CD14-positive monocyte (primary cell): ENCODE data around the gene TIMP1. TPM values are rescaled to one million over a fixed set of nuclear protein-coding genes. Genes with fewer than 3 reads are reported as not detected.

Experiments used
- DNase-seq, 3 donors: peaks; one replicate each; pipeline ENCODE4 v3.0.0-alpha.2; 2011 to 2022
- H2AFZ ChIP-seq: 2 replicates; pipeline ENCODE4 v1.6.0; 2012; ENCODE audit warnings: mild to moderate bottlenecking, low read depth, low read length, inconsistent platforms; ENCODE audit not compliant: insufficient read depth, poor library complexity, severe bottlenecking
- H3K27ac ChIP-seq, 2 donors: 1 replicate in 1 of 2; 2 replicates in 1 of 2; pipeline ENCODE4 v1.5.1; 2012 to 2013; ENCODE audit warnings: low read length in 2 of 2, control low read depth in 1 of 2, inconsistent platforms in 1 of 2, low read depth in 1 of 2, mild to moderate bottlenecking in 1 of 2
- H3K27me3 ChIP-seq, 2 donors: one replicate each; pipeline versions ENCODE4 v1.6.0 to v1.6.1; 2011 to 2013; ENCODE audit warnings: low read length in 2 of 2; ENCODE audit not compliant: control insufficient read depth in 2 of 2, insufficient read depth in 2 of 2
- H3K36me3 ChIP-seq, 2 donors: replicated peaks in 1 of 2; 1 replicate in 1 of 2; 2 replicates in 1 of 2; pipeline versions ENCODE4 v1.5.1 to v1.6.1; 2012 to 2013; ENCODE audit warnings: low read length in 2 of 2, control low read depth in 1 of 2, inconsistent platforms in 1 of 2, mild to moderate bottlenecking in 1 of 2; ENCODE audit not compliant: insufficient read depth in 2 of 2, control insufficient read depth in 1 of 2
- H3K4me1 ChIP-seq, 2 donors: 1 replicate in 1 of 2; 2 replicates in 1 of 2; pipeline versions ENCODE4 v1.5.1 to v1.6.1; 2012 to 2013; ENCODE audit warnings: low read length in 2 of 2, control low read depth in 1 of 2, inconsistent platforms in 1 of 2, mild to moderate bottlenecking in 1 of 2, moderate library complexity in 1 of 2; ENCODE audit not compliant: insufficient read depth in 2 of 2, control insufficient read depth in 1 of 2
- H3K4me2 ChIP-seq: replicated peaks from 2 replicates; pipeline ENCODE3; 2012; ENCODE audit warnings: low read length, moderate library complexity, mild to moderate bottlenecking; ENCODE audit not compliant: poor library complexity, severe bottlenecking; ENCODE audit errors: extremely low read depth
- H3K4me3 ChIP-seq, 3 experiments: fragments of 200-600 bp in 1 of 3; sonication (generic) in 1 of 3; replicated peaks in 1 of 3; 1 replicate in 2 of 3; 2 replicates in 1 of 3; pipeline ENCODE4 v1.5.1; 2011 to 2013; ENCODE audit warnings: low read length in 3 of 3, mild to moderate bottlenecking in 3 of 3, control low read depth in 2 of 3, low read depth in 2 of 3, inconsistent platforms in 1 of 3, moderate library complexity in 1 of 3
- H3K79me2 ChIP-seq: 2 replicates; pipeline ENCODE4 v1.6.0; 2012; ENCODE audit warnings: mild to moderate bottlenecking, control low read depth, inconsistent platforms, low read length, moderate library complexity; ENCODE audit not compliant: insufficient read depth
- H3K9ac ChIP-seq: 2 replicates; pipeline ENCODE4 v1.6.0; 2017; ENCODE audit warnings: low read length, mild to moderate bottlenecking; ENCODE audit not compliant: insufficient read depth, poor library complexity, severe bottlenecking
- H3K9me3 ChIP-seq, 2 donors: replicated peaks in 1 of 2; 1 replicate in 1 of 2; 2 replicates in 1 of 2; pipeline versions ENCODE4 v1.5.1 to v1.6.1; 2012 to 2013; ENCODE audit warnings: low read length in 2 of 2, control low read depth in 1 of 2; ENCODE audit not compliant: control insufficient read depth in 1 of 2, insufficient read depth in 1 of 2
- H4K20me1 ChIP-seq: 2 replicates; pipeline ENCODE4 v1.6.0; 2012; ENCODE audit warnings: mild to moderate bottlenecking, low read length, control low read depth, moderate library complexity; ENCODE audit not compliant: insufficient read depth
- H3K27ac Mint-ChIP-seq, 7 donors: one replicate each; pipeline ENCODE4 v1.8.0; 2020; ENCODE audit warnings: mild to moderate bottlenecking in 7 of 7, mixed read lengths in 7 of 7, moderate library complexity in 6 of 7, inconsistent platforms in 2 of 7
- H3K27me3 Mint-ChIP-seq, 3 donors: one replicate each; pipeline ENCODE4 v1.8.0; 2021 to 2022; ENCODE audit warnings: low read depth in 3 of 3, mild to moderate bottlenecking in 3 of 3, mixed read lengths in 3 of 3, moderate library complexity in 3 of 3, inconsistent platforms in 1 of 3
- H3K36me3 Mint-ChIP-seq, 2 donors: one replicate each; pipeline ENCODE4 v1.8.0; 2020; ENCODE audit warnings: mixed read lengths in 2 of 2, inconsistent platforms in 1 of 2, mild to moderate bottlenecking in 1 of 2
- H3K4me1 Mint-ChIP-seq: one replicate; pipeline ENCODE4 v1.8.0; 2020; ENCODE audit warnings: mild to moderate bottlenecking, mixed read lengths
- H3K4me3 Mint-ChIP-seq, 2 donors: one replicate each; pipeline ENCODE4 v1.8.0; 2020; ENCODE audit warnings: mild to moderate bottlenecking in 2 of 2, mixed read lengths in 2 of 2, moderate library complexity in 1 of 2
- H3K9me3 Mint-ChIP-seq, 7 donors: one replicate each; pipeline ENCODE4 v1.8.0; 2020 to 2022; ENCODE audit warnings: mixed read lengths in 7 of 7, mild to moderate bottlenecking in 6 of 7, moderate library complexity in 6 of 7, inconsistent platforms in 2 of 7
- CTCF ChIP-seq: fragments of 200-600 bp; IDR thresholded peaks from one replicate; pipeline ENCODE4 v1.8.0; 2022; ENCODE audit warnings: antibody characterized with exemption, mild to moderate bottlenecking
- WGBS: methylation state at CpG from one replicate; pipeline ENCODE4 v1.1.5; 2013; ENCODE audit warnings: missing lambda C conversion rate; ENCODE audit not compliant: insufficient coverage; 5-methylcytosine and 5-hydroxymethylcytosine counted together
- intact Hi-C, 2 donors: fragments of 100-400 bp; cut with micrococcal nuclease; formaldehyde crosslinking; loops; one replicate each; pipeline versions ENCODE4 v1.15.0 to v1.15.1; 2023
- polyA plus RNA-seq, 3 donors: library from polyadenylated mRNA; depleted of rRNA in 1 of 3; unstranded in 2 of 3; stranded (reverse) in 1 of 3; fragments of 300-500 nt in 2 of 3; fragments of >200 nt in 1 of 3; fragmentation: Illumina TruSeq in 2 of 3; gene quantifications; 1 replicate in 2 of 3; 2 replicates in 1 of 3; pipeline ENCODE4 v1.2.3, GENCODE V29; 2012 to 2021

The TIMP1 gene
- polyA plus RNA-seq, 3 donors, result 591 to 682 (median 632) TPM

- Mint-ChIP-seq H3K9me3 (peaks cover 0 to 10% (median 5%) of the 10 kb centered on the region in 7 donors), H3K4me3 (peak overlapping the region in 1 of 2 donors; percentile 63), H3K27ac (no peak overlapping the region), H3K27me3 (peaks cover 11 to 23% (median 21%) of the 10 kb centered on the region in 3 donors), H3K36me3 (peaks cover 26 to 29% of the 10 kb centered on the region in 2 donors), H3K4me1 (peaks cover 42% of the 10 kb centered on the region)
- peak in 1 of 3 donors; percentile 20 for DNase-seq
- peak overlapping the region; percentile 61 for H3K4me2 ChIP-seq
- peaks cover 0 to 13% of the 10 kb centered on the region in 2 donors for H3K27me3 ChIP-seq
- no peak for TF ChIP-seq CTCF
- no peak overlapping the region for H2AFZ ChIP-seq
- no peaks in the 10 kb centered on the region for H3K9me3 ChIP-seq
- peak overlapping the region in 1 of 3 experiments; percentile 56 for H3K4me3 ChIP-seq
- H3K27ac ChIP-seq, result no peak overlapping the region
- WGBS, result 17% methylated on average over 14 of the region's 27 CpGs
- H3K79me2 ChIP-seq, result no peaks in the 10 kb centered on the region
- H3K4me1 ChIP-seq, result peaks cover 34 to 55% of the 10 kb centered on the region in 2 donors
- intact Hi-C loops, result loop anchor here (5.0 kb wide), 2 partner anchors 43 to 58 kb away; partner anchors contain the start of gene SYN1 (in 1 of the 2)
- H4K20me1 ChIP-seq, result no peaks in the 10 kb centered on the region
- H3K36me3 ChIP-seq, result peaks cover 18 to 24% of the 10 kb centered on the region in 2 donors
- H3K9ac ChIP-seq, result no peak overlapping the region
These were observed 7.5 kb upstream of the TIMP1 start for GRCh38 chrX:47574547-47575301.

GRCh38 chrX:47576021-47576898 is 6.0 kb upstream of the TIMP1 start:
- peaks cover 42 to 71% of the 10 kb centered on the region in 2 donors for H3K4me1 ChIP-seq
- H4K20me1 ChIP-seq, result no peaks in the 10 kb centered on the region
- no peak for TF ChIP-seq CTCF
- H3K27me3 Mint-ChIP-seq, result peaks cover 11 to 23% (median 21%) of the 10 kb centered on the region in 3 donors
- peak overlapping the region in 1 of 2 donors; percentile 11 for H3K4me3 Mint-ChIP-seq
- no peak overlapping the region for H2AFZ ChIP-seq
- peaks cover 0 to 13% of the 10 kb centered on the region in 2 donors for H3K27me3 ChIP-seq
- DNase-seq, result no peak
- H3K9me3 Mint-ChIP-seq, result peaks cover 0 to 8% (median 3%) of the 10 kb centered on the region in 7 donors
- peaks cover 52% of the 10 kb centered on the region for H3K4me1 Mint-ChIP-seq
- 97% methylated on average over 11 of the region's 20 CpGs for WGBS
- H3K4me3 ChIP-seq, result no peak overlapping the region
- peak overlapping the region in 4 of 7 donors; percentile 21 to 70 (median 32) for H3K27ac Mint-ChIP-seq
- intact Hi-C loops, result loop anchor here (5.0 kb wide), 2 partner anchors 41 to 56 kb away; partner anchors contain the start of gene SYN1 (in 1 of the 2)
- no peak overlapping the region for H3K27ac ChIP-seq
- H3K9ac ChIP-seq, result no peak overlapping the region
- no peaks in the 10 kb centered on the region for H3K9me3 ChIP-seq
- no peak overlapping the region for H3K4me2 ChIP-seq
- no peaks in the 10 kb centered on the region for H3K79me2 ChIP-seq
- H3K36me3 Mint-ChIP-seq, result peaks cover 11 to 16% of the 10 kb centered on the region in 2 donors
- peaks cover 7 to 8% of the 10 kb centered on the region in 2 donors for H3K36me3 ChIP-seq
